Head of caudate nucleus (tissue), 42 donors: ENCODE measurements around the gene SORBS1.

Experiments used
- DNase-seq, 42 donors: peaks; one replicate each; pipeline versions ENCODE4 v3.0.0 to v3.0.0-alpha.2; 2020 to 2021; ENCODE audit warnings: mixed read lengths in 7 of 42
- intact Hi-C: fragments of 100-400 bp; cut with DNase I; formaldehyde crosslinking; loops from one replicate; pipeline ENCODE4 v1.15.0; 2022

The SORBS1 gene

DNA sequence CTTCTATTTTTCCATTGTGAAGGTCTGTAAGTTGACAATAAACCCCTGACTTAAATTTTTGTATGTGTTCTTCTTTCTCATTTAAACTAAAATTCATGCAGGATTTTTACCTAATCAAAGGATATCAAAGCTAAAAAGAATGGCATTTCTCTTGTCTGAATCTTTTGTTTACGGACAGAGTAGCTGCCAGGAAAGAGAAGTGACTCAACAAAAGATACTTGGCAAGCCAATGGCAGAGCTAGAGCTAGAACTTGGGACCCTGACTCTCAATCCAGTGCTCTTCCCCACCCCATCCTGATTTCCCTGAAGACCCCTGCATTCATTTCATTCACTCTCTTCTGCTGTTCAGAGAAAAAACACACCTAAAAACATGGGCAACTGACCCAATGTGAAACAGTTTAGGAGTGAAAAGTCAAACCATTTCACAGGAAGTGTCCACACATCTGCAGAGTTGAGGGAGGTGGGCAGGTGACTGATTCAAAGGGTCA lies 230.2 kb downstream of the SORBS1 start:
- no peak for DNase-seq
- intact Hi-C loops: no loop called here

- intact Hi-C loops: no loop called here
These were observed 231.9 kb downstream of the SORBS1 start for GRCh38 chr10:95329296-95329695.

GRCh38 chr10:95328013-95328412 lies 233.2 kb downstream of the SORBS1 start:
- DNase-seq: no peak
- intact Hi-C loops: no loop called here

More at GRCh38 chr10:95329296-95329695, 231.9 kb downstream of the SORBS1 start:
- no peak for DNase-seq

- intact Hi-C loops: no loop called here
- DNase-seq: peak in 1 of 42 donors; percentile 11
These were observed 233.8 kb downstream of the SORBS1 start for GRCh38 chr10:95327367-95327766.

DNA sequence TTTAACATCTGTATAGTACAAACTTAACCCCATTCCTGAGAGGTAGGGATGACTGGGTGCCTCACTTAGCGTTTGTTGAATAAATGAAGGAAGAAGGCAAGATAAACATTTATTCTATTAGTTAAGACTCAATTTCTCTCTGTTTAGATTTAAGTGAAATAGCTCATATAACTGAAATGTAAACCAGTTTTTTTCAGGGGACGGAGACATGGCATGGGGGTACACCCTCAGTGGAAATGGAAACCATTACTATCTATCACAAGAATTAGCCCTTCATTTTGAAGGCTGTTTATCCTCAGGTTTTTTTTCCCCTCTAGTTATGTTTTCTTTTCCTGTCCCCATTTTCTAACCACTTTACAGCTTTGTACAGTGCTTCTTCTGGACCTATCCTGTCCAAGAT lies 234.8 kb downstream of the SORBS1 start:
- intact Hi-C loops: no loop called here
- DNase-seq: no peak

- intact Hi-C loops: no loop called here
These were observed 235.3 kb downstream of the SORBS1 start for GRCh38 chr10:95325863-95326262.

GRCh38 chr10:95324436-95325268 lies 236.5 kb downstream of the SORBS1 start:
- peak in 1 of 42 donors; percentile 13 for DNase-seq
- intact Hi-C loops: no loop called here

More at GRCh38 chr10:95325863-95326262, 235.3 kb downstream of the SORBS1 start:
- no peak for DNase-seq

GRCh38 chr10:95321554-95322301 lies 239.4 kb downstream of the SORBS1 start:
- DNase-seq: no peak
- intact Hi-C loops: no loop called here

DNA sequence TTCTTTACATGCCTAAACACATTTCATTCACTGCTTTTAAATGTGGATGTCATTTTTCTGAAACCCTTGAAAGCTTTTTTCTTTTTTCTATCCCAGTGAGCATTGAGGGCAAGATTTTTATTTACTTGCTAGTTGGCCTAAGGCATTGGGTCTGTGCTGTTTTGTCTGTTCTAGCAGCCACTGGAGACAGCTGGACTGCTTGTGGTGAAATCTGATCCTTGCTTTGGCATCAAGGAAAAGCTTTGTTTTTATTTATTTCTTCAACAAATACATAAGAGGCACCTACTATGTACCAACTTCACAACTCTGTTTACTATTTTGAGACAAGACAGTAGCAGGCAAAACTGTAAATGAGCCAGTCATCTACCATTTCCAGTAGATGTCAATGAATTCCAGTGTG lies 241.9 kb downstream of the SORBS1 start:
- intact Hi-C loops: no loop called here
- no peak for DNase-seq

- intact Hi-C loops: no loop called here
- no peak for DNase-seq
These were observed 245.7 kb downstream of the SORBS1 start for GRCh38 chr10:95315509-95315908.

DNA sequence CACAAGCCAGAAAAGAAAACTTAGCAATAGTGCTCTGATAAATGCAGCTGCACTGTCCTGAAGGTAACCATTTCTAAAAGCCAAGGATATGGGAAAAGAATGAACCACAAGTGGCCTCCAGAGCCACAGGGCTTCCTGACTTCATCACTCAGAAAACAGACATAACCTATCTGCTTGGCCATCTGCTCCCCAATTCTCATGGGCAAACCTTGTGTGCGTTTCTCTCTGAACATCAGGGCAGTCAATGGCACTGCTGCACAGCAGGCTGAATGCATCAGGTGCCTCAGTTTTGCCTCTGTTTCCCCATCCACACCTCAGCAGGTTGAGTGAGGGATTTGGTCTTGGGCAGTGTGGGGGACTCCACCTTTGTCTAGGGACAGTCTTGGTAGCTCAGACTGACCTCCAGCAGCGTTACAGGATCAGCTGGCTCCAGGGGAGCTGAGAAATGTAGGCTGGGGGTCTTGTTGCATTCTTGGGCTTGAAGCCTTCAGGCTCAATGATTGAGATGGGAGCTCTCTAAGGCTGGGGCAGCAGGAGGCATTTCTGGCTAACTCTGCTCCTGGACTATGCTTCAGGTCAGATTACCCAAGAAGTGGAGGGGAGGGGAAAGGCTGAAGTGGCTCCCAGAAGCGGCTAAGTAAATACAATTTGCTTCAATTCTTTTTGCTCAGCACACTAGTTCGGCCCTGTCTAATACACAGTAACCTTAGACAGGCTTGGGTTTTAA lies 246.8 kb downstream of the SORBS1 start:
- no peak for DNase-seq
- intact Hi-C loops: no loop called here

- DNase-seq: no peak
- intact Hi-C loops: no loop called here
These were observed 248.1 kb downstream of the SORBS1 start for GRCh38 chr10:95312986-95313495.

- intact Hi-C loops: no loop called here
- DNase-seq: no peak
These were observed 248.9 kb downstream of the SORBS1 start for GRCh38 chr10:95312257-95312656.

- intact Hi-C loops: no loop called here
- no peak for DNase-seq
These were observed 251.2 kb downstream of the SORBS1 start for GRCh38 chr10:95309958-95310357.

GRCh38 chr10:95308389-95309302 lies 252.5 kb downstream of the SORBS1 start:
- intact Hi-C loops: no loop called here
- DNase-seq: peak in 6 of 42 donors; percentile 13 to 53 (median 23)

DNA sequence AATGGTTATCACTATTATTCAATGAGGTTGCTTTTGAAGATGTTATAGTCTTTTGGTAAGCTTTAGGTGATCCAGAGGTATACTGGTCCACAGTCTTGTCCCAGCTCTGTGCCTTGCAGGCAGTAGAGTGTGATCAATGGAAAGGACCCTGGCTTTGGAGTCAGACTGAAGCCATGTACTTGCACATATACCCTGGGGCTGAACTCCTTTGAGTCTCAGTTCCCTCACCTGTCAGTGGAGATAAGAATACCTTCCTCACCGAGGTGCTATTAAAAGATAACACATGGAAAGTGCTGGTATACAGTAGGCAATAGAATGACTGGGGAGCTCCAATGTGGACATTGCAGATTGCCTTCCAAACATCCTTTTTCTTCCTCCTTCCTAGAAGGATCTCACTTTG lies 254.3 kb downstream of the SORBS1 start:
- DNase-seq: no peak
- intact Hi-C loops: no loop called here

GRCh38 chr10:95306318-95306650 lies 254.9 kb downstream of the SORBS1 start:
- DNase-seq: no peak
- intact Hi-C loops: no loop called here

GRCh38 chr10:95305606-95306317 lies 255.4 kb downstream of the SORBS1 start:
- DNase-seq: no peak
- intact Hi-C loops: no loop called here
